WERI-Rb-1 (cell line): Measurements from ENCODE around the gene SLC19A1.

Source experiments
- DNase-seq: peaks from one replicate; pipeline ENCODE4 v3.0.0-alpha.2; 2020
- H3K27ac ChIP-seq: fragments of 250-450 bp; sonication (Bioruptor Pico); 2 replicates; pipeline ENCODE4 v1.5.1; 2020; ENCODE audit warnings: mild to moderate bottlenecking, moderate library complexity
- H3K27me3 ChIP-seq: fragments of 250-450 bp; sonication (Bioruptor Pico); 2 replicates; pipeline ENCODE4 v1.5.1; 2021; ENCODE audit warnings: mild to moderate bottlenecking, low read depth, moderate library complexity; ENCODE audit not compliant: insufficient read depth, severe bottlenecking
- H3K36me3 ChIP-seq: fragments of 250-450 bp; sonication (Bioruptor Pico); 2 replicates; pipeline ENCODE4 v1.5.1; 2020; ENCODE audit warnings: mild to moderate bottlenecking, moderate library complexity
- H3K4me3 ChIP-seq: 2 replicates; pipeline ENCODE4 v1.5.1; 2011; ENCODE audit warnings: low read depth, mild to moderate bottlenecking, control low read depth, low read length
- H3K9me3 ChIP-seq: fragments of 250-450 bp; sonication (Bioruptor Pico); 2 replicates; pipeline ENCODE4 v1.5.1; 2021; ENCODE audit warnings: mild to moderate bottlenecking, moderate library complexity; ENCODE audit not compliant: severe bottlenecking
- TF ChIP-seq, protein P1 (sequence below): IDR thresholded peaks from 2 replicates; pipeline ENCODE4 v1.5.1; 2011; ENCODE audit warnings: low read depth, mild to moderate bottlenecking, control low read depth, inconsistent platforms, low read length

Gene SLC19A1

DNA sequence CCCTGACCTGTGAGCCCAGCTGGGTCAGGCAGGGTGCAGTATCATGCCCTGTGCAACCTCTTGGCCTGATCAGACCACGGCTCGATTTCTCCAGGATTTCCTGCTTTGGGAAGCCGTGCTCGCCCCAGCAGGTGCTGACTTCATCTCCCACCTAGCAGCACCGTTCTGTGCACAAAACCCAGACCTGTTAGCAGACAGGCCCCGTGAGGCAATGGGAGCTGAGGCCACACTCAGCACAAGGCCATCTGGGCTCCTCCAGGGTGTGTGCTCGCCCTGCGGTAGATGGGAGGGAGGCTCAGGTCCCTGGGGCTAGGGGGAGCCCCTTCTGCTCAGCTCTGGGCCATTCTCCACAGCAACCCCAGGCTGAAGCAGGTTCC lies 29.6 kb downstream of the SLC19A1 start:
- H3K4me3 ChIP-seq, result no peak overlapping the region
- H3K27ac ChIP-seq, result no peak overlapping the region
- no peaks in the 10 kb centered on the region for H3K27me3 ChIP-seq
- no peak for DNase-seq
- TF ChIP-seq, protein P1, sequence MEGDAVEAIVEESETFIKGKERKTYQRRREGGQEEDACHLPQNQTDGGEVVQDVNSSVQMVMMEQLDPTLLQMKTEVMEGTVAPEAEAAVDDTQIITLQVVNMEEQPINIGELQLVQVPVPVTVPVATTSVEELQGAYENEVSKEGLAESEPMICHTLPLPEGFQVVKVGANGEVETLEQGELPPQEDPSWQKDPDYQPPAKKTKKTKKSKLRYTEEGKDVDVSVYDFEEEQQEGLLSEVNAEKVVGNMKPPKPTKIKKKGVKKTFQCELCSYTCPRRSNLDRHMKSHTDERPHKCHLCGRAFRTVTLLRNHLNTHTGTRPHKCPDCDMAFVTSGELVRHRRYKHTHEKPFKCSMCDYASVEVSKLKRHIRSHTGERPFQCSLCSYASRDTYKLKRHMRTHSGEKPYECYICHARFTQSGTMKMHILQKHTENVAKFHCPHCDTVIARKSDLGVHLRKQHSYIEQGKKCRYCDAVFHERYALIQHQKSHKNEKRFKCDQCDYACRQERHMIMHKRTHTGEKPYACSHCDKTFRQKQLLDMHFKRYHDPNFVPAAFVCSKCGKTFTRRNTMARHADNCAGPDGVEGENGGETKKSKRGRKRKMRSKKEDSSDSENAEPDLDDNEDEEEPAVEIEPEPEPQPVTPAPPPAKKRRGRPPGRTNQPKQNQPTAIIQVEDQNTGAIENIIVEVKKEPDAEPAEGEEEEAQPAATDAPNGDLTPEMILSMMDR, result no peak
- no peaks in the 10 kb centered on the region for H3K9me3 ChIP-seq
- peaks cover 46% of the 10 kb centered on the region for H3K36me3 ChIP-seq

DNA sequence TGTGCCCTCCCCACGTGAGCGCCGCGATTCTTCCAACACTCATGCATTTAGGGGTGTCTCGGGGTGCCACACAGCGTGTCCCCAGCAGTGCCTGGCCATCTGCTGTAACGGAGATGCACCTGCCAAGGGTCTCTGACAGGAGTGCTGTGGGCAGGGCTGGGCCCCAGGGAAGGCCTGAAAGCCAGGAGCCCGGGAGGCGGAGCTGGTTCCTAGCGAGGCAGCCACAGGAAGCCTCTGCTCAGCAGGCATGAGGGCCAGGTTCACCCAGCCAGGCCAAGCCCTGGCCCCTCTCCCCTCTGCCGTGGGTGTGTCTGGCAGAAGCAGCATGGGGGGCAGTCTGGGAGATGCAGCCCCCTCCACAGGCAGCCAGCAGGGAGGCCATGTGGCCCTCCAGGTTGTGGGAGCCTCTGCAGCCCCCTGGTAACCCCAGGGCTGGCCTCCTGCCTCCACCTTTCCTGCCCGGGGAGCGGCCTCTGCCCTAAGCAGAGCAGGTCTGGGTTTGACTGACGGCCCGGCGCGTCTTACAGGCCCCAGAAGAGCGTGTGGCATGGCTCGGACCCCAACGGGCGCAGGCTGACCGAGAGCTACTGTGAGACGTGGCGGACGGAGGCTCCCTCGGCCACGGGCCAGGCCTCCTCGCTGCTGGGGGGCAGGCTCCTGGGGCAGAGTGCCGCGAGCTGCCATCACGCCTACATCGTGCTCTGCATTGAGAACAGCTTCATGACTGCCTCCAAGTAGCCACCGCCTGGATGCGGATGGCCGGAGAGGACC lies 30.4 kb downstream of the SLC19A1 start:
- H3K27me3 ChIP-seq, result no peaks in the 10 kb centered on the region
- TF ChIP-seq, protein P1, result no peak

DNA sequence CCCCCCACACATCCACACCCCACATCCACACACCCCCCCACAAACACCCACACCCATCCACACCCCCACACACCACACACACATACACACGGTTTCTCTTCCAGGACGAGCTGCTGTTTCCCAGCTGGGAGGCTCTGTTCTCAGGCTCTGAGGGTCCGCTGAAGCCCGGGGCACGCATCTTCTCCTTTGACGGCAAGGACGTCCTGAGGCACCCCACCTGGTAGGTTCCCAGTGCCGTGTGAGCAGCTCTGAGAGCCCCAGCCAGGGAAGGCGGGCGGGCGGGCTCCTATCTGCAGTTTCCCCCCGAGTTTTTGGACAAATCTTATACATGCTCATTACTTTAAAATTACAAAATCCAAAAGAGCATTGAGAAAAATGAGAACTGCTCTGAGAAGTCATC lies 31.2 kb downstream of the SLC19A1 start:
- TF ChIP-seq, protein P1, result no peak
- Histone ChIP-seq H3K27me3 (no peaks in the 10 kb centered on the region), H3K4me3 (no peak overlapping the region), H3K36me3 (peaks cover 37% of the 10 kb centered on the region), H3K9me3 (no peaks in the 10 kb centered on the region), H3K27ac (no peak overlapping the region)
- no peak for DNase-seq

More for the DNA sequence above, 30.4 kb downstream of the SLC19A1 start:
- Histone ChIP-seq H3K36me3 (peaks cover 45% of the 10 kb centered on the region), H3K9me3 (no peaks in the 10 kb centered on the region), H3K4me3 (no peak overlapping the region), H3K27ac (no peak overlapping the region)
- DNase-seq, result no peak

DNA sequence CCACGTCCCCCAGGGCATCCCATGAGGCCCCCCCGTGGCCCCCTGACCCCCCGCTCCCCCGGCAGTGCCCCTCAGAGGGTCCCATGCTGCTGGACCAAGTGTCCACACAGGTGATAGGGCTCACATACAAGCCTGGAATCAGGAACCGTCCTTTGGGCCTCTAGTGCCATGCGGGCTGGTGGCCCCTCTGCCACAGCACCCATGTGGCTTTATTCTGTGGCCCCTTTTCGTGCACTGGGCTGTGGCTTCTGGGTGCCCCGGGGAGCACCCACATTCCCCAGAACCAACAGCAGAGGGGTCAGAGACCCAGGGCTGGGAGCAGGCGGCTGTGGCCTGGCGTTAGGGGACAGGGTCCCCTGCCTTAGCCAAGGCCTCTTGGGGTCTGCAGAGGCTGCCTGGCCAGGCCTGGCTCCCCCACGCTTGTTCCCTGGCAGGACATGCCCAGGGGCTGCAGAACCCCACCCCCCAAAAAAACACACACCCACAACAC lies 31.7 kb downstream of the SLC19A1 start:
- H3K36me3 ChIP-seq, result peaks cover 32% of the 10 kb centered on the region

DNA sequence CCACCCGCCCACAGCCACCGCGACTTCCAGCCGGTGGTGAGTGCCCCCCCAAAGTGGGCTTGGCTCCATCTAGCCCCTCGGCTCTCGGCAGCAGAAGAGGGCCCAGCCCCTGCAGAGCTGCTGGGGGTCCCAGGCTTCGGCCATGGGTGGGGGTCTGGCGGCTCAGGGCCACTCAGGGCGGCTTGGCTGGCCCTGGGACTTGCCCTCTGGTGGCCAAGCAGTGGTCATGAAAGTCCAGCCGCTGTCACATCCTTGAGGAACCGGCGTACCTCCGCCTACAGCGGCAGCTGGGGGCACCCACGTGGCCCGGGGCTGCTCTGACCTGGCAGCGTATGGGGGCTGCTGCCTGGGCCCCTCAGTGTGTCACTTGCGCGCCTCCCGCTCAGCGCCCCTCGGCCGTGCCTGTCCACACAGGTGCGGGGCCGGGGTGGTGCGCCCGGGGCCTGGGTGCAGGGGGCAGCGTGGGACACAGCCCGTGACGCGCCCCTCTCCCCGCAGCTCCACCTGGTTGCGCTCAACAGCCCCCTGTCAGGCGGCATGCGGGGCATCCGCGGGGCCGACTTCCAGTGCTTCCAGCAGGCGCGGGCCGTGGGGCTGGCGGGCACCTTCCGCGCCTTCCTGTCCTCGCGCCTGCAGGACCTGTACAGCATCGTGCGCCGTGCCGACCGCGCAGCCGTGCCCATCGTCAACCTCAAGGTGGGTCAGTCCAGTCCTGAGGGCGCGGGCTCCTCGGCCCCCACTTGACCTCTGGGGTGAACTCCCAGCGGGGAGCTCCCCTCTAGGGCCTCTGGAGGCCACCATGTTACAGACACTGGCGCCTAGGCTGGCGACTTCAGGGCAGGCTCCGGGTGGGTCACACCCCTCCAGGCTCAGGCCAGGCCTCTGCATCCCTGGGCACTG lies 32.4 kb downstream of the SLC19A1 start:
- no peak overlapping the region for H3K4me3 ChIP-seq
- no peak overlapping the region for H3K27ac ChIP-seq
- DNase-seq, result no peak
- H3K36me3 ChIP-seq, result peaks cover 26% of the 10 kb centered on the region
- H3K27me3 ChIP-seq, result no peaks in the 10 kb centered on the region
- H3K9me3 ChIP-seq, result no peaks in the 10 kb centered on the region
- TF ChIP-seq, protein P1, result peak; percentile 58

More for the DNA sequence above, 31.7 kb downstream of the SLC19A1 start:
- H3K4me3 ChIP-seq, result no peak overlapping the region
- H3K27ac ChIP-seq, result no peak overlapping the region
- H3K27me3 ChIP-seq, result no peaks in the 10 kb centered on the region
- TF ChIP-seq, protein P1, result no peak
- no peak for DNase-seq
- no peaks in the 10 kb centered on the region for H3K9me3 ChIP-seq
